HG02759 (cell line): ENCODE measurements around the gene METRNL.
"Not testable (repeated sequence)": the region's sequence is repeated elsewhere in the genome, so short reads cannot be mapped to it uniquely, and the experiment has no call there.

ENCODE experiments used
- ATAC-seq: cut with Tn5 transposase; IDR thresholded peaks from one replicate; pipeline ENCODE4 v1.9.1; 2021; ENCODE audit warnings: mild to moderate bottlenecking, moderate library complexity; ENCODE audit not compliant: unreplicated experiment

Gene METRNL

GRCh38 chr17:83134456-83134855 lies 55.0 kb downstream of the METRNL start:
- not testable (repeated sequence) for ATAC-seq

- no peak for ATAC-seq
Measured at GRCh38 chr17:83135692-83136091, 56.3 kb downstream of the METRNL start.

GRCh38 chr17:83136156-83136555 lies 56.7 kb downstream of the METRNL start:
- ATAC-seq, result no peak

GRCh38 chr17:83136931-83137330 lies 57.5 kb downstream of the METRNL start:
- ATAC-seq, result no peak

GRCh38 chr17:83137523-83137922 lies 58.1 kb downstream of the METRNL start:
- no peak for ATAC-seq

- ATAC-seq, result no peak
Measured at GRCh38 chr17:83138820-83139219, 59.4 kb downstream of the METRNL start.

GRCh38 chr17:83139541-83140248 lies 60.3 kb downstream of the METRNL start:
- not testable (repeated sequence) for ATAC-seq

GRCh38 chr17:83140249-83140566 lies 60.8 kb downstream of the METRNL start:
- ATAC-seq, result not testable (repeated sequence)

- no peak for ATAC-seq
Measured at GRCh38 chr17:83142619-83143018, 63.2 kb downstream of the METRNL start.

GRCh38 chr17:83143817-83144231 lies 64.4 kb downstream of the METRNL start:
- no peak for ATAC-seq
